AG20443 (cell line): ENCODE results near the gene NYAP2.

Experiments
- DNase-seq: peaks from one replicate; pipeline ENCODE4 v3.0.0; 2012; ENCODE audit warnings: low spot score, mixed read lengths

The NYAP2 gene

DNA sequence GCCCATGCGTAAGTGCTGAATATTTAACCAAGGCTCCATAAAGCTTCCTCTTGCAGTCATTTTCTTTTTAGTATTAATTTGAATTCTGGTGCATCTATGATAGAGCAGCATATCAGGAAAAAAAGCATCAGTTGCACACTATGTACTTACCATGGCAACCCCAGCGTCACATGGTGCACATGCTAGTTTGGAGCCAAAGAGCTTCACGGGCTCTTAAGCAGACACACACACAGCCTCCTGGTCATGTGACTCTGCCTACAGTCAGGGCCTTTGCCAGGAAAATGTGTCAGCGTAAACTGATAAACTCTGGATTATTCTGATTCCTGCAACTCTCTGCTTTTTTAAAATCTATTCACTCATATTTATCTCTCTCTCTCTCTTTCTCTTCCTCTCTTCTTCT is 30.2 kb downstream of the NYAP2 start:
- DNase-seq, result peak; percentile 7

DNA sequence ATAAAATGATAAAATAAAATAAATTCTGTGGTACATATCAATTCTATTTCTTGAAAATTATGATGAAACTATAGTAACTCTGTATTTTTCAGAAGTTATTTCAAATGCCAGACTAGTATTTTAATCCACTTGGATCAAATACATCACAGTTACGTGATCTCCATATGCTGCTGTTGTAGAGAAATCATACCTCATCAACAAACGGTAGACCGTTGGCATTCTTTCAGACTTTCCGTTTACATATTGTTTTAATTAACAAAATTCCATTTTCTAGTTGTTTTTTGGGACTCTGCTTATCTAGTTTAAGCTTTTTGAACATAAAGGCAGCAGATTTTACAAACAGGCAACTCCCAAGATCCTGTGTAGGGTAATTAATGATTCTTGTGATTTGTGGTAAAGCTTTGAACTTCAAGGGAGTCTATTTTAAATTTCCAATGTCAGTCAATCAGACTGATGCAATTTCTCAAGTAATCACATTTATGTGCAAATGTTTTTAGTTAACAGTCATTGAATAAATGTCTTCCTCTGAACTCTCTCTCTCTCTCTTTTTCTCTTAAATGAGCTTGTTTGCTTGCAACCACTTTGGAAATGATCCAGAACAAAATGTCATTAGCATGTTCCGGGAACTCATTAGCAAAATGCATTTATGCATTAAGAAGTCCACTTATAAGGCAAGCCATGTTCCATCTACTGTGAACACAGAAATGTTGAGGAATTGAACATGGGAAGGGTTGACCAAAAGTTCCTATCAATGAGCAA is 31.8 kb downstream of the NYAP2 start:
- no peak for DNase-seq

DNA sequence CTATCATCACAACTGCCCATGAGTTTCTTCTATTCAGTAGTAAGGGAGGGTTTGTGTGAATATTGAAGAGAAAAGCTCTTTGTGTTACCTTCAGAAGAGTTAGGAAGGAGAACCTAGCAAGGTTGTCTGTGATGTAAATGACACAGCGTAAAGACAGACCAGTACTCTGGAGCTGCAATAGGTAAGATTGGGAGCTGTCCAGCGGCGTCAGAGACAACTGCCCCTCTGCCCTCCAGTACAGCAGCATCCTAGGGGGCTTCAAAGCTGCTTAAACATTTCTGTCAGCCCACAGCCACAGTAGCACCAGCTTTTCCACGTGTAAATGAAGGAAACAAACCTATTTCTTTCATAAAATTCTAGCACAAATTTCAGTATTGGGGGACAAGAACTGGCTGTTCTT is 34.5 kb downstream of the NYAP2 start:
- no peak for DNase-seq

- DNase-seq, result no peak
These were observed 37.8 kb downstream of the NYAP2 start for GRCh38 chr2:225437319-225437718.

GRCh38 chr2:225438248-225438647 is 38.7 kb downstream of the NYAP2 start:
- no peak for DNase-seq

GRCh38 chr2:225452677-225453076 is 53.2 kb downstream of the NYAP2 start:
- DNase-seq, result no peak

DNA sequence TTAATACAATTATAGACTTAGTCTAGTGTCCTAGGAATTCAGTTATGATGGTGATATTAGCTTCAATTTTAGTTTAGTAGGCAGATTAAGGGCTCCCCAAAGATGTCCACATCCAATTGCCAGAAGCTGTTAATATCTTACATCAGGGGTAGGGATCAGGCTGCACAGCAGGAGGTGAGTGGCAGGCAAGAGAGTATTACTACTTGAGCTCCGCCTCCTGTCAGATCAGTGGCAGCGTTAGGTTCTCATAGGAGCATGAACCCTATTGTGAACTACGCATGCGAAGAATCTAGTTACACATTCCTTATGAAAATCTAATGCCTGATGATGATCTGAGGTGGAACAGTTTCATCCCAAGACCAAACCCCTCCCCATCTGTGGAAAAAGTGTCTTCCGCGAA is 54.9 kb downstream of the NYAP2 start:
- DNase-seq, result no peak

GRCh38 chr2:225456619-225457260 is 57.2 kb downstream of the NYAP2 start:
- no peak for DNase-seq

DNA sequence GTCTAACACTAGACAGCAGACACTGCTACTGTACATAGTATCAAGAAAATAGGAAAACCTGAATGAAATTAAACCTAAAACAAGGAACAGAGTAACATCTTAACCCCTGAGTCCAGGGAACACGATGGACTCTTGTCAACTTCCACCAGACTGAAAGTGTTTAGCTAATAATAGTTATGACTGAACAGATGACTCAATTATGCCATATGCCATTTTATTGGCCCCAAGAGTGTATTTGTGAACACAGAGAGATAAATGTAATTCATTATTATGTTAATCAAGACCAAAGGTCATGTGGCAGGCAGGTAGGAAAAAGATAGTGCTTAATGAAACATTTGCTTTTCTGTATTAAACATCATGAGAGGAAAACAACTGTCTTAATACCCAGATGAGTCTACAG is 58.0 kb downstream of the NYAP2 start:
- no peak for DNase-seq

GRCh38 chr2:225458431-225459117 is 59.1 kb downstream of the NYAP2 start:
- DNase-seq, result no peak

GRCh38 chr2:225462417-225462816 is 62.9 kb downstream of the NYAP2 start:
- DNase-seq, result no peak

DNA sequence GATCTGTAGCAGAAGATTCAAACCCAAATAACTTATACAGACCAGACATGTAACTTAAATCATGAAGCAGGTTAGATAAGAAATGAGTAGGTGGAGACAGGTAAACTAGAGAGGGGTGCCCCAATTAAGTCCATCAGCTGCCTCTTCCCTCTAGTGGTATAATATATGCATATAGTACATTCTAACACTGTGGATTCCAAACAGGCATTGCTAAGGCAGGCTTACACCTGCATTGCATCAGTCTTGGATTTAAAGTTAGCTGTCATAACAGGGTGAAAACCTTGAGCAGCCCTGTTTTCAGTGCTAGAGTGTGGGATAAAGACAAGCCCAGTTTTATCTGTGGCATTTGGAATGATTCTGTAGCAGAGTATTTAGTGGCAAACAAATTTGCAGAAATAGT is 63.4 kb downstream of the NYAP2 start:
- DNase-seq, result no peak

DNA sequence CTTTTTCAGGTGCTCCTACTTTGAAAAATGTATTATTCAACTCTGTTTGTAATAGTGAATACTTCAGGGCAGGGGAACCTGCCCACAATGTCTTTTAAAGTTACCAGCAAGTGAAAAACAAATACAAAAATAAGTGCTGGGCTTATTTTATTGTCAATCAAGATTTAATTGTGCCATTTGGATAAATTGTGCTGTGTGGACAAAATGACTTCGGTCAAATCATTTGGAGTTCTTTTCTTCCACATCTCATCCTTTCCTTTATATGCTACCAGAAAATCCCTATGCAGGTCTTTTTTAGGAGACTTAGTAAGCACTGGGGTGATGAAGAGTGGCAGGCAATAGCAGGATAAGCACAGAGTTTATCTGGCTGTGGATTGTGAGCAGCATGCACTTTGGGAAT is 63.9 kb downstream of the NYAP2 start:
- DNase-seq, result no peak

- DNase-seq, result no peak
These were observed 65.0 kb downstream of the NYAP2 start for GRCh38 chr2:225464346-225465025.

- no peak for DNase-seq
These were observed 66.3 kb downstream of the NYAP2 start for GRCh38 chr2:225465827-225466226.

- no peak for DNase-seq
These were observed 67.5 kb downstream of the NYAP2 start for GRCh38 chr2:225466891-225467604.

- DNase-seq, result no peak
These were observed 68.6 kb downstream of the NYAP2 start for GRCh38 chr2:225468131-225468530.

GRCh38 chr2:225471039-225471438 is 71.5 kb downstream of the NYAP2 start:
- no peak for DNase-seq

- no peak for DNase-seq
These were observed 72.0 kb downstream of the NYAP2 start for GRCh38 chr2:225471482-225471881.

DNA sequence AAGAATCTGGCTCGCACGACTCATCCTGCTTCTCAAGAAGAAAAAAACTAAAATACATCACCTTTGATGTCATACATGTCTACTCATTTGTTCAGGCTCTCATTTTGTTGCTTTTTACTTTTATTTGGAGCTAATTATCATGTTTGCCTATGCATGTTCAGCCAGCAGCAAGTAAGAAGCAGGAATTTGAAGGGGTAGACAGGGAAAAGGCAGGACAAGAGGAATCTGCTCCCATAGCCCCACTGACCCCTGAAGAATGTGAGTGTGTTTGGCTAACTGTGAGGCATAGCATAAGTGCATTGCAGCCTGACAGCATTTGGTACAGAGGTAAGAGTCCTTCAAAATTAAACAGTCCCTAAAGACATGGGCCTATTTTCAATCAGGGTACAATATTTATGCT is 72.7 kb downstream of the NYAP2 start:
- DNase-seq, result no peak

GRCh38 chr2:225479386-225479785 is 79.9 kb downstream of the NYAP2 start:
- no peak for DNase-seq

GRCh38 chr2:225484751-225485150 is 85.2 kb downstream of the NYAP2 start:
- DNase-seq, result no peak
